Measurements from ENCODE around the gene CPNE5. TPM values are rescaled to one million over a fixed set of nuclear protein-coding genes. Genes with fewer than 3 reads are reported as not detected.
A peak's percentile ranks its signal among the peaks of the same experiment; 100 is the strongest.

CPNE5 gene
- total RNA-seq, 1 donor: not detected

GRCh38 chr6:36852481-36853147 lies 13.4 kb upstream of the CPNE5 start:
- no peaks in the 10 kb centered on the region for H3K27me3 ChIP-seq (ENCODE audit: insufficient read depth, low read length)
- TF ChIP-seq CTCF (IDR thresholded peaks at IDR 0.05; ENCODE audit: extremely low read depth, low read depth, low read length): peak; percentile 20
- H3K4me1 ChIP-seq (ENCODE audit: insufficient read depth, low read length): peaks cover 31% of the 10 kb centered on the region
- peak overlapping the region; percentile 6 for H2AFZ ChIP-seq (ENCODE audit: low read length)
- H3K36me3 ChIP-seq (ENCODE audit: insufficient read depth, low read length): peaks cover 20% of the 10 kb centered on the region
- no peak overlapping the region for H3K4me3 ChIP-seq (ENCODE audit: insufficient read depth, low read length)
- peak; percentile 94 for DNase-seq (ENCODE audit: insufficient read length, low spot score, missing footprints)
- H3K4me2 ChIP-seq (ENCODE audit: insufficient read depth, low read length): peak overlapping the region; percentile 28
- H3K9me3 ChIP-seq (ENCODE audit: low read depth, low read length): no peaks in the 10 kb centered on the region
- no peaks in the 10 kb centered on the region for H4K20me1 ChIP-seq (ENCODE audit: insufficient read depth, low read length)
- H3K27ac ChIP-seq (ENCODE audit: low read depth, low read length): peak overlapping the region; percentile 78
- H3K79me2 ChIP-seq (ENCODE audit: insufficient read depth, low read length): no peaks in the 10 kb centered on the region

GRCh38 chr6:36851626-36852025 lies 12.4 kb upstream of the CPNE5 start:
- Histone ChIP-seq H3K4me2 (ENCODE audit: insufficient read depth, low read length) (peak overlapping the region; percentile 29), H3K27ac (ENCODE audit: low read depth, low read length) (peak overlapping the region; percentile 18), H4K20me1 (ENCODE audit: insufficient read depth, low read length) (no peaks in the 10 kb centered on the region), H3K27me3 (ENCODE audit: insufficient read depth, low read length) (no peaks in the 10 kb centered on the region), H3K36me3 (ENCODE audit: insufficient read depth, low read length) (peaks cover 20% of the 10 kb centered on the region), H3K79me2 (ENCODE audit: insufficient read depth, low read length) (no peaks in the 10 kb centered on the region), H3K4me3 (ENCODE audit: insufficient read depth, low read length) (no peak overlapping the region), H3K4me1 (ENCODE audit: insufficient read depth, low read length) (peaks cover 31% of the 10 kb centered on the region), H3K9me3 (ENCODE audit: low read depth, low read length) (no peaks in the 10 kb centered on the region), H2AFZ (ENCODE audit: low read length) (no peak overlapping the region)
- peak; percentile 61 for DNase-seq (ENCODE audit: insufficient read length, low spot score, missing footprints)
- TF ChIP-seq CTCF (IDR thresholded peaks at IDR 0.05; ENCODE audit: extremely low read depth, low read depth, low read length): no peak

GRCh38 chr6:36851149-36851614 lies 11.9 kb upstream of the CPNE5 start:
- no peaks in the 10 kb centered on the region for H3K27me3 ChIP-seq (ENCODE audit: insufficient read depth, low read length)
- H3K79me2 ChIP-seq (ENCODE audit: insufficient read depth, low read length): no peaks in the 10 kb centered on the region
- peak; percentile 88 for DNase-seq (ENCODE audit: insufficient read length, low spot score, missing footprints)
- H3K4me3 ChIP-seq (ENCODE audit: insufficient read depth, low read length): no peak overlapping the region
- peak; percentile 86 for TF ChIP-seq CTCF (IDR thresholded peaks at IDR 0.05; ENCODE audit: extremely low read depth, low read depth, low read length)
- H3K4me2 ChIP-seq (ENCODE audit: insufficient read depth, low read length): peak overlapping the region; percentile 29
- H3K9me3 ChIP-seq (ENCODE audit: low read depth, low read length): no peaks in the 10 kb centered on the region
- peaks cover 15% of the 10 kb centered on the region for H3K36me3 ChIP-seq (ENCODE audit: insufficient read depth, low read length)
- peaks cover 31% of the 10 kb centered on the region for H3K4me1 ChIP-seq (ENCODE audit: insufficient read depth, low read length)
- H3K27ac ChIP-seq (ENCODE audit: low read depth, low read length): peak overlapping the region; percentile 18
- no peak overlapping the region for H2AFZ ChIP-seq (ENCODE audit: low read length)
- no peaks in the 10 kb centered on the region for H4K20me1 ChIP-seq (ENCODE audit: insufficient read depth, low read length)

- H3K36me3 ChIP-seq (ENCODE audit: insufficient read depth, low read length): peaks cover 4% of the 10 kb centered on the region
- TF ChIP-seq CTCF (IDR thresholded peaks at IDR 0.05; ENCODE audit: extremely low read depth, low read depth, low read length): no peak
- DNase-seq (ENCODE audit: insufficient read length, low spot score, missing footprints): no peak
These were observed 10.8 kb upstream of the CPNE5 start for GRCh38 chr6:36850021-36850420.

More at GRCh38 chr6:36850021-36850420, 10.8 kb upstream of the CPNE5 start:
- H2AFZ ChIP-seq (ENCODE audit: low read length): no peak overlapping the region
- H4K20me1 ChIP-seq (ENCODE audit: insufficient read depth, low read length): no peaks in the 10 kb centered on the region
- H3K27me3 ChIP-seq (ENCODE audit: insufficient read depth, low read length): no peaks in the 10 kb centered on the region
- no peak overlapping the region for H3K4me3 ChIP-seq (ENCODE audit: insufficient read depth, low read length)
- no peaks in the 10 kb centered on the region for H3K79me2 ChIP-seq (ENCODE audit: insufficient read depth, low read length)
- no peak overlapping the region for H3K4me2 ChIP-seq (ENCODE audit: insufficient read depth, low read length)
- no peak overlapping the region for H3K27ac ChIP-seq (ENCODE audit: low read depth, low read length)
- no peaks in the 10 kb centered on the region for H3K9me3 ChIP-seq (ENCODE audit: low read depth, low read length)
- H3K4me1 ChIP-seq (ENCODE audit: insufficient read depth, low read length): peaks cover 31% of the 10 kb centered on the region
